ENCODE measurements around the gene LINC01488. TPM values are rescaled to one million over a fixed set of nuclear protein-coding genes. Genes with fewer than 3 reads are reported as not detected.

Gene LINC01488
- not detected for total RNA-seq

- Histone ChIP-seq H3K4me1 (ENCODE audit: control insufficient read depth in 1 of 2, low read depth in 2 of 2) (peaks cover 12 to 24% of the 10 kb centered on the region in 2 donors), H3K27ac (no peak within 1 kb of the TSS), H3K36me3 (no peaks in the 10 kb centered on the region), H3K4me3 (no peak within 1 kb of the TSS), H3K27me3 (replicated peaks; ENCODE audit: insufficient read depth) (no peaks in the 10 kb centered on the region), H3K9me3 (no peaks in the 10 kb centered on the region)
- DNase-seq (ENCODE audit: low spot score), result no peak
- ATAC-seq (ENCODE audit: insufficient number of reproducible peaks, low FRiP score, low read depth), result no peak
- no peak for TF ChIP-seq CTCF (IDR thresholded peaks at IDR 0.05)
Measured at GRCh38 chr11:69481393-69481844, at the start of gene LINC01488. Gene LINC01488 (plus strand): TSS chr11:69481663.

- Histone ChIP-seq H3K9me3 (no peaks in the 10 kb centered on the region), H3K36me3 (no peaks in the 10 kb centered on the region), H3K27ac (no peak overlapping the region), H3K4me3 (no peak overlapping the region), H3K4me1 (ENCODE audit: control insufficient read depth in 1 of 2, low read depth in 2 of 2) (no peaks in the 10 kb centered on the region), H3K27me3 (replicated peaks; ENCODE audit: insufficient read depth) (no peaks in the 10 kb centered on the region)
- DNase-seq (ENCODE audit: low spot score) (no peak), ATAC-seq (ENCODE audit: insufficient number of reproducible peaks, low FRiP score, low read depth) (no peak)
- TF ChIP-seq CTCF (IDR thresholded peaks at IDR 0.05), result no peak
Measured at GRCh38 chr11:69431893-69432738, 49.3 kb upstream of the LINC01488 start.

- ATAC-seq (ENCODE audit: insufficient number of reproducible peaks, low FRiP score, low read depth), result no peak
- no peak for DNase-seq (ENCODE audit: low spot score)
- no peak overlapping the region for H3K4me3 ChIP-seq
- no peaks in the 10 kb centered on the region for H3K9me3 ChIP-seq
- H3K27me3 ChIP-seq (replicated peaks; ENCODE audit: insufficient read depth), result no peaks in the 10 kb centered on the region
- H3K27ac ChIP-seq, result no peak overlapping the region
- TF ChIP-seq CTCF (IDR thresholded peaks at IDR 0.05), result no peak
- H3K36me3 ChIP-seq, result no peaks in the 10 kb centered on the region
- H3K4me1 ChIP-seq (ENCODE audit: control insufficient read depth in 1 of 2, low read depth in 2 of 2), result no peaks in the 10 kb centered on the region
Measured at GRCh38 chr11:69433741-69434140, 47.7 kb upstream of the LINC01488 start.

- no peak for DNase-seq (ENCODE audit: low spot score)
- Histone ChIP-seq H3K27me3 (replicated peaks; ENCODE audit: insufficient read depth) (no peaks in the 10 kb centered on the region), H3K36me3 (no peaks in the 10 kb centered on the region), H3K4me3 (no peak overlapping the region), H3K4me1 (ENCODE audit: control insufficient read depth in 1 of 2, low read depth in 2 of 2) (no peaks in the 10 kb centered on the region), H3K27ac (no peak overlapping the region), H3K9me3 (no peaks in the 10 kb centered on the region)
- ATAC-seq (ENCODE audit: insufficient number of reproducible peaks, low FRiP score, low read depth), result no peak
- TF ChIP-seq CTCF (IDR thresholded peaks at IDR 0.05), result no peak
Measured at GRCh38 chr11:69434471-69434931, 47.0 kb upstream of the LINC01488 start.

- TF ChIP-seq CTCF (IDR thresholded peaks at IDR 0.05), result no peak
- Histone ChIP-seq H3K27me3 (replicated peaks; ENCODE audit: insufficient read depth) (no peaks in the 10 kb centered on the region), H3K9me3 (no peaks in the 10 kb centered on the region), H3K4me3 (no peak overlapping the region), H3K27ac (no peak overlapping the region), H3K4me1 (ENCODE audit: control insufficient read depth in 1 of 2, low read depth in 2 of 2) (no peaks in the 10 kb centered on the region), H3K36me3 (no peaks in the 10 kb centered on the region)
- ATAC-seq (ENCODE audit: insufficient number of reproducible peaks, low FRiP score, low read depth), result no peak
- DNase-seq (ENCODE audit: low spot score), result no peak
Measured at GRCh38 chr11:69435161-69435986, 46.1 kb upstream of the LINC01488 start.
